SKM-1 treated with dmso at 0.1 percent for 144 hours (cell line): Measurements from ENCODE around the gene ISY1.
"Not testable (repeated sequence)": the region's sequence is repeated elsewhere in the genome, so short reads cannot be mapped to it uniquely, and the experiment has no call there.

Experiments
- DNase-seq: peaks from one replicate; lab custom pipeline; 2025; ENCODE audit not compliant: unreplicated experiment; lab: John Stamatoyannopoulos, UW

The ISY1 gene

DNA sequence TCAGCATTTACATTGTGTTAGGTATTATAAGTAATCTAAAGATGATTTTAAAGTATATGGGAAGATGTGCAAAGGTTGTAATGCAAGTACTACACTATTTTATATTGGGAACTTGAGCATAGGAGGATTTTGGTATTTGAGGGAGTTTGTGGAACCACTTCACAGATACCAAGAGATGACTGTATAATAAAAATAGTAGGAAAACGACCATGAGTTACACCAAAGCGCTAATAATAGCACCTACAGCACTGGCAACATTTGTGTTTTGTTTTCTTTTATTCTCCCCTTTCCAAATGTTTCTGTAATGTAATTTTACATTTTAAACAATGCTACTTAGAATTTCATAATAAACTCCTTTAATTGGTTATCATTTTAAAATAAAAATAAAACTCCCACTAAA is 12.3 kb upstream of the ISY1 start:
- DNase-seq, result no peak

DNA sequence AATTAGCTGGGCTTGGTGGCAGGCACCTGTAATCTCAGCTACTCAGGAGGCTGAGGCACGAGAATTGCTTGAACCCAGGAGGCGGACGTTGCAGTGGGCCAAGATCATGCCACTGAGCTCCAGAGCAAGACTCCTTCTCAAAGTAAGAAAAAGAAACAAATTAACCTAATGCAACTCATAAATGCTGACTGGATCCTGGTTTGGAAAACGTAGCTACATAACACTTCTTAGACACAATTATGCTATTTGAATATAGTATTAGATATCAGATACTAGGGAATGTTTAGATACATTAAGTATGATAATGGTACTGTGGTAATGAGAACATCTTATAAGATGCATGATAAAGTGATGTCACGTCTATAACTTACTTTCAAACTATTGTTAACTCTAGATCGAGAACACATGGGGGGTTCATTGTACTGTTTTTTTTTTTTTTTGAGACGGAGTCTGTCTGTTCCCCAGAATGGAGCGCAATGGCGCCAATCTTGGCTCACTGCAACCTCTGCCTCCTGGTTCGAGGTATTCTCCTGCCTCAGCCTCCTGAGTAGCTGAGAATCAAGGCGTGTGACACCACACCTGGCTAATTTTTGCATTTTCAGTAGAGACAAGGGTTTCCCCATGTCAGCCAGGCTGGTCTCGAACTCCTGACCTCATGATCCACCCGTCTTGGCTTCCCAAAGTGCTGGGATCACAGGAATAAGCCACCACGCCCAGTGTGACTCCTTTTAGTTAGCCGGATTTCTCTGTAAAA is 5.9 kb upstream of the ISY1 start:
- DNase-seq, result no peak

DNA sequence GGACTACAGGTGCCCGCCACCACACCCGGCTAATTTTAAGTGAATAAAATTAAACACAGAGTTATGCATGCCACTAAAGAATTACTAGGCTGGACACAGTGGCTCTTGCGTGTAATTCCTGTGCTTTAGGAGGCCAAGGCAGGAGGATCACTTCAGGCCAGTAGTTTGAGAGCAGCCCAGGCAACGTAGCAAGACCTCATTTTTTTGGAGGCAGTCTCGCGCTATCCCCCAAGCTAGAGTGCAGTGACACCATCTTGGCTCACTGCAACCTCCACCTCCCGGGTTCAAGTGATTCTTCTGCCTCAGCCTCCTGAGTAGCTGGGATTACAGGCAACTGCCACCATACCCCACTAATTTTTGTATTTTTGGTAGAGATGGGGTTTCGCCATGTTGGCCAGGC is 4.7 kb upstream of the ISY1 start:
- DNase-seq, result not testable (repeated sequence)

DNA sequence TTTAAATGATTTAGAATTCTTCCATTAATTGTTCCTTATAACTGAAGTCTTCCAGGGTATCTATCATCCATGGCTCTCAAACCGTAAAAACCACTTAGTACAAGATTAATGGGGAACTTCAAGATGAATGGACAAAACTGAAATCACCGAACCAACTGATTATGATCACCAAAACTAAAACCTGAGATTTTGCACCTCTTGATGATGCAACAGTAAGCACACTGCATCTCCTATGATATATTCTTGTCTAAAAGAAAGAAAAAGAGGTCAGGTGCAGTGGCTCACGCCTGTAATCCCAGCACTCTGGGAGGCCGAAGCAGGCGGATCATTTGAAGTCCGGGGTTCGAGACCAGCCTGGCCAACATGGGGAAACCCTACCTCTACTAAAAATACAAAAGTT is 3.6 kb upstream of the ISY1 start:
- no peak for DNase-seq

DNA sequence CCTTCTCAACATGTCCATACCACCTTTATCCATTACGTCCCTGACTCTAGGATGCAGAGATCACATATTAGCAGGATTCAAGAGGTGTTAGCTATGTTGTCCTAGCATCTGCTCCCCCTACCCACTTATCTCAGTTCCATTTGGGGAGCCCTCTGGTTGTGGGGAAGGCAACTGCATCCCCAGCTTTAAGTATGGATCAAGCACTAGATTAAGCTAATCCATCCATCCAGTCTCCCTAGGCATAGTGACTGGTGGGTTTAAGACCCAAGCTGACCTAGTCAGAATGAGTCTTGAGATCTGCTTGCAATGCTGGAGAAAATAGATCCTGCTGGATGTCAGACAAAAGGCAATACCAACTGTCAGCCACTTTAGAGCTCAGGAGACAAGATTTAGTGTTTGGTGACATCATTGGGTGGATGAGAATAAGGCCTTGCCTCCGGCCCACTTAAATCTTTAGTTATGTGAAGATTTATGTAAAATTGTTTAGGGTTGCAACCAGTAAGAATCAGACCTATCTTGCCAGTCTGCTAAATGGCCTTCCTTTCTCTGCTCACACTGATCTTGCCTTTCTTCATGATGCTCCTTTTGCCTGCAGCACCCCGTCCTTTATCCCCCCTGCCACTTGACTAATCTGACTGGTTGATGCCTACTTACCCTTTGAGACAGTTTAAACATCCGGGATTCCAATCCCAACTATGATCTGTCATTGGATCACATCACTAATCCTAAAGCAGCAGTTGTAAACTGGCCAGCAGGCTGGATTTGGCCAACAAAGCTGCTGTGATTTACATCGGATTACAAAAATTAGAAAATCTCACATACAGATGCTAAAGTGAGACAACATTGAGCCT is 2.1 kb upstream of the ISY1 start:
- DNase-seq, result no peak

DNA sequence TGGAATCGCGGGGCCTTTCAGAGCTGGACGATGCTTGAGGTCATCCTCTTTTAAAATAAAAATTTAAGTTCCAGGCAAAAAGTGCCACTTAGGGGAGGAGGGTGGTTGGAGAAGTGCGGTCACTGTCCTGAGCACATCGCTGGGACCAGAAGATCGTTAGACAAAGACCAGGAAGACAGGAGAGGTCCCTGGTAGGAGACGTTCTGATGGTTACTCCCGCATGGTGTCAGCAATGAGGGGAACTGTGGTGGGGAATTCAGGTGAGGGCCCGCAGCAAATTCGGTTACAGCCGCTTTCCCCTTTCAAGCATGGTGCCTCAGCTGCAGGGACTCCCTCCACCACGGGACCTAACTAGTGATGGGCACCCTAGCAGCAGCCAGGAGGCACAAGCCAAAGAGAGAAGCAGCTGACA is 1.0 kb upstream of the ISY1 start:
- no peak for DNase-seq

DNA sequence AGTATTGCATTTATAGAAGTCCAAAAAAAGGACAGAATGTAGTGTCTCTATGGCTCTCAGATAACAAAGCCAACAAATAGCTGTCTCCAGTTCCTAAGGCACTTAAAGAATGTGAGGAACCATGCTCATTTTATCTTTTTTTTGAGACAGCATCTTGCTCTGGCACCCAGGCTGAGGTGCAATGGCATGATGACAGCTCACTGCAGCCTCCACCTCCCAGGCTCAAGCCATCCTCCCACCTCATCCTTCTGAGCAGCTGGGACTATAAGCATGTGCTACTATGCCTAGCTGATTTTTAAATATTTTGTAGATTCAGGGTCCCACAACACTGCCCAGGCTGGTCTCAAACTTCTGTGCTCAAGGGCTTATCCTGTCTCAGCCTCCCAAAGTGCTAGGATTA is 16.1 kb downstream of the ISY1 start:
- DNase-seq, result no peak

DNA sequence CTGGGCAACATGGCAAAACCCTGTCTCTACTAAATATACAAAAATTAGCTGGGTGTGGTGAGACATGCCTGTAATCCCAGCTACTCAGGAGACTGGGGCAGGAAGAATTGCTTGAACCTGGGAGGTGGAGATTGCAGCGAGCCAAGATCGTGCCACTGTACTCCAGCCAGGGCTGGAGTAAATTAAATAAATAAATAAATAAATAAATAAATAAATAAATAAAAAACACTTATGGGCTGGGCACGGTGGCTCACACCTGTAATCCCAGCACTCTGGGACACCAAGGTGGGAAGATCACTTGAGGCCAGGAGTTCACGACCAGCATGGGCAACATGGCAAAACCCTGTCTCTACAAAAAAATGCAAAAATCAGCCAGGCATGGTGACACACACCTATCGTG is 19.9 kb downstream of the ISY1 start:
- not testable (repeated sequence) for DNase-seq

DNA sequence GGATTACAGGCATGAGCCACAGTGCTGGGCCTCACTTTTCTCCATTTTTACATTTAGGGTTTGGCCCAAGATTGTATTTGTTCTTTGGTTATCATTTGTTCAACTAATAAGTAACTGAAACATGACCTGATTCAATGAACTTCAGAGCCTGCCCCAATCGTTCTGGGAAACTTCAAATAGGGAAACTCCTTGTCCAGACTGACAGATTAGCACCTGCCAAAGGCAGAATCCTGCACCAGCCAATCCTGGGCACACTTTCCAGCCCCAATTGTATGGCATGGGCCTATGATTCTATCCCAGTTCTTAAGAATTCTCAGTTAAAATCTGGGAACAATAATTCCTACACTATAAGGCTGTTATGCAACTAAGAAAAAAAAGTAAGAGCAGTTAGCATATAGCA is 21.0 kb downstream of the ISY1 start:
- no peak for DNase-seq

DNA sequence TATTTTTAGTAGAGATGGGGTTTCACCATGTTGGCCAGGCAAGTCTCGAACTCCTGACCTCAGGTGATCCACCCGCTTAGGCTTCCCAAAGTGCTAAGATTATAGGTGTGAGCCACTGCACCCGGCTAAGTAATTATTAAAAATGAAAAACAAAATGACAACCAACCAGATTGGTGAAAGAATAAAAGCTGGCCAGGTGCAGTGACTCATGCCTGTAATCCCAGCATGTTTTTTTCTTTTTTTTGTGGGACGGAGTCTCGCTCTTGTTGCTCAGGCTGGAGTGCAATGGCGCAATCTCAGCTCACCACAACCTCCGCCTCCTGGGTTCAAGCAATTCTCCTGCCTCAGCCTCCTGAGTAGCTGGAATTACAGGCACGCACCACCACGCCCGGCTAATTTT is 24.6 kb downstream of the ISY1 start:
- not testable (repeated sequence) for DNase-seq

DNA sequence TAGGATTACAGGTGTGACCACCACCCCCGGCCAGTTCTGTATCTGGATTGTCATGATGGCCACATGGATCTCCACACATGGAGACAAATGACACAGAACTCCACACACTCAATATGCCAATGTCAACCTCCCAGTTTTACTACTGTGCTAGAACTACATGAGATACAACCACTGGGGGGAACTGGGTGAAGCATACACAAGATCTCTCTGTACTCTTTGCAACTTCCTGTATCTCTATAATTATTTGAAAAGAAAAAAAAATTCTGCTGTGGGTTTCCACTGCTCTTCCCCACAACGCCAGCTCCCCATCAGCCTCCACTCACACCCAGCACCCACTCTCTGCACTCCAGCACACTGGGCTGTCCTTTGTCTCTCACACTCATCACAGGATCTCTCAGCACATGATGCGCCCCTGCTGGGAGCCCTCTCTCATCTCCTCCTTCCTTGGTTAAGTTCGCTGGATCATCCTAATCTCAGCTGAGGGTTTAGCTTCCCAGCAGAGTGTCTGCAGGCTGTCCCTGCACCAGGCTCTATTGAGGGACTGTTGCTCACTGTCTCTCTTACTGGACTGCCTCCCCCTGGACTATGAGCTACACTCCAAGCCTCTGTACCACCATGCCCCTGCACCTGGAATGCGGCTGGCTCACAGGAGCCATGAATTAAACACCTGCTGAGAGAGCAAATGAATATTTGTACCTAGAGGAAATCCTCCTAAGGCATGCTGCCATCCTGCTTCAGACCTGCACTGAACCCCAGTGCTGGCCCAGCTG is 28.6 kb downstream of the ISY1 start:
- DNase-seq, result no peak

DNA sequence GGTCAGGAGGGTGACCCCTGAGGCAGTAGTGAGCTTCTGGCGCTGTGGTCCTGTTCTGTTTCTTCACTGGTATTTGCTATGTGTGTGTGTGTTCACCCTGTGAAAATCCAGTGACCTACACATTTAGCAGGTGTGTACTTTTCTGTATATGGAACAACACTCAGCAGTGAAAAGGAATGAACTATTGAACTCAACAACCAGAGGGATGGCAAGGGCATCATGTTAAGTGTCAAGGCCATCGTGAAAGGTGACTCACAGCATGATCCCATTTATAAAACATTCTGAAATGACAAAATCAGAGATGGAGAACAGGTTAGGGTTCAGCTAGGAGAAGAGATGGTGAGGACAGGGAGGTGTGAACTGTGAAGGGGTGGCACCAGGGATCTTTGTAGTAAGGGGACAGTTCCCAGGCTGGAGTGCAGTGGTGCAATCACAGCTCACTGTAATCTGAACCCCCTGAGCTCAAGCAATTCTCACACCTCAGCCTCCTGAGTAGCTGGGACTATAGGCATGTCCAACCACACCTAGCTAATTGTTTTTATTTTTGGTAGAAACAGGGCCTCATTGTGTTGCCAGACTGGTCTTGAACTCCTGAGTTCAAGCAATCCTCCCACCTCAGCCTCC is 29.3 kb downstream of the ISY1 start:
- DNase-seq, result peak; percentile 26

DNA sequence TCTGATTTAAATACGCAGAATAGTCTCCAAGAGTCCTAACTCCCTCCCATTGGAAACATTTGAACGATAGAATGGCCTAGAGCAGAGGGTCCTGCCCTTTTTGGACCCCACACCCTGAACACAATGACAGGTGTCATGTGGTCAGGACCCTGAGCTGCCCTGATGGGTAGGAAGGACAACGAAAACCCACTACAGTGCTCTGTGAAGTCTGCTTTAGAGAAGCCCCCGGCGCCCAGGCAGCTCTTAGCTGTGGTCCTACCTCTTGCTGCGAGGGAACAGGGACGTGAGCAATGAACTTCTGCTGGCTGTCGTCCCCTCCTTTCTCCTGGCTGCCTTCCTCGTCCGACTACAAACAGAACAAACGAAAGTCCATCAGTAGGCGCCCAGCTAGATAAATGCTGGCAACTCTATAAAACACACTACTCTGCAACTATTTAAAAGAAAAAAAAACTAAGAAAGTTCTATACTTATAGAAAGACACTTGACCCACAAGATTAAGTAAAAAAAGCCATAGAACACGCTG is 30.5 kb downstream of the ISY1 start:
- DNase-seq, result no peak

DNA sequence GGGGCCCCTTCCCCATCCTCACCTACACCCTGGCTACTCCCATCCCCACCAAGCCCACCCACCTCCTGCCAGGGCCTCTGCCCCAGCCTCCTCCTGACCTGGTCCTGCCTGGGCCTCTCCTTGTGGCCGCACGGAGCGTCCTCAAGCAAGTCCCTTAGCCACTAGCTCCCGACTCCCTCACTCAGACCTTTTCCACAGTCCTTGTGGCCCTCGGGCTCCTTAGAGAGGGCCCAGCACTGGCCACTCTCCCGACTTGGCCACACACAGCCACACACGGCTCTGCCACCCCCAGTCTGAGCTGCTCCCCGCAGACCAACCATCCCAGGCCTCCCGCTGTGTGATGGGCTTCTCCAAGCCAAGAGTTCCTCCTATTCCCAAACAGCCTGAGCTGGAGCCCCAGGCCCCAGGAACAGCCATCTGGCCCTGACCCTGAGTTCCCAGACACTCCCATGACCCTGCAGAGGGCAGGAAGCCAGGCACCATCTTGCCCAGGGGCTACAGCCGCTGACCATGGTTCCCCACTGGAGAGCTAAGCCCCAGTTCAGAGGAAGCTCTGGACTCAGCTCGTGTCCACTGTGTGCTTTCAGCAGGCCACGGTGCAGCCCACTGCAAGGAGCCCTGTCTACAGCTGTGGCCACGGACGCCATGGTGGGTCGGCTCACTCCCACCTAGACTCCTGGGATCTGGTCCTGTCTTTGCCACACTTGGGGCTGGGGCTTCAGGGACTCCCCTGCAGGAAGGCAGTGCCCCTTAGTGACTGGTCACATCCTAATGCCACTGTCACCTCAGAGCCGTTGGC is 32.3 kb downstream of the ISY1 start:
- DNase-seq, result no peak

DNA sequence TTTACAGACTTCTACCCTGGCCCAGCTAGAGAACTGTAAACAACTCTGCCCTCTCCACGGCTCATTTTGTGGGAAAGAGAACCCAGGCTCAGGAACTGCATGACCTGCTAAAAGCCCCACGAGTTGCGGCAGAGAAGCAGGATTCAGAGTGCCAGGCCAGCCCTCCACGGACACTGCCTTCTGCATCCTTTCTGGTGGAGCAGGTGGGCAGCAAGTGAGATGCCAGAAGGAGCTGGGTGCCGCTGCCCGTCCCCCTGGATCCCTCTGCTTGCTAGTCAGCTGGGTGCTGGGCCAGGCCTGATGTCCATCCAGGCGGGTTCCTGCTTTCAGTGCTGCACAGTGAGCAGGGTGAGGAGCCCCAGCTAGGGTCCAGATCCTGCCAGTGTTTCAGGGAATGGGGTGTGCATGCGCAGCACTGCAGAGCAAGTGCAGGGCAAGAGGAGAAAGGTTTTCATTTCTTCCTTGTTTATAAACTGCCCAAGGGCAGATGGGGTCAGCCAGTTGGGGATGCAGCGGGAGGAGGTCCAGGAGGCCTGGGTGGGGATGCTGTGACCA is 34.1 kb downstream of the ISY1 start:
- no peak for DNase-seq

DNA sequence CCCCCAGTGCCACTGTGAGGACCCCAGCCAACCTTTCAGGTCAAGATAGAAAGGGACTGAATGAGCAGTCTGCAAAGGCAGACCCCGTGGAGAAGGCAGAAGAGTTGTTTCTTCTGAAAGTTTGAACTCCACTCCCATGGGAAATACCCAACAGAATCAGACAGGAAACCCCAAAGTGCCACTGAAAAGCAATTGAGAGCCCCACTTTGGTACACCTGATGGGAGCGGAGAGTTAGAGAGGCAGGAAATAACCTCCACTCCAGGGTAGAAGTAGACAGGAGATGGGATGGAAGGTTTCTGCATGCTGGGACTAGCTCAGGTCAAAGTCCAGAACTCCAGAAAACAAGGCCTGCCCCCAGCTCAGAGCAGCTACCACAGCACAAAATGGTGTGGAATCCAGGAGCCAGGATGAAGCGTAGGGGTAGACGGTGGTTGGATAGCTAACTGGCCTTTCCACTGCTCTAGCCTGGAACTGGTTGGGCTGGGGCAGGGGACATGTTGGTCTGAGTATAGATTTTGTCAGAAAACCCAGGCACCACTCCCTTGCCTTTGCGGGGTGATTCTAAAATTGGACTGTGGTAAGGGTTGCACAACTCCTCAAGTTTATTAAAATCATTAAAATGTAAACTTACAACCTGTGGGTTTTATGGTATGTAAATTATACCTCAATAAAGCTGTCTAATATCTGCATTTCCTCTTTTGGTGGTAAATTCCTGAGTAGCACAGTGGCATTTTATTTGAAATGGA is 37.4 kb downstream of the ISY1 start:
- peak; percentile 44 for DNase-seq

DNA sequence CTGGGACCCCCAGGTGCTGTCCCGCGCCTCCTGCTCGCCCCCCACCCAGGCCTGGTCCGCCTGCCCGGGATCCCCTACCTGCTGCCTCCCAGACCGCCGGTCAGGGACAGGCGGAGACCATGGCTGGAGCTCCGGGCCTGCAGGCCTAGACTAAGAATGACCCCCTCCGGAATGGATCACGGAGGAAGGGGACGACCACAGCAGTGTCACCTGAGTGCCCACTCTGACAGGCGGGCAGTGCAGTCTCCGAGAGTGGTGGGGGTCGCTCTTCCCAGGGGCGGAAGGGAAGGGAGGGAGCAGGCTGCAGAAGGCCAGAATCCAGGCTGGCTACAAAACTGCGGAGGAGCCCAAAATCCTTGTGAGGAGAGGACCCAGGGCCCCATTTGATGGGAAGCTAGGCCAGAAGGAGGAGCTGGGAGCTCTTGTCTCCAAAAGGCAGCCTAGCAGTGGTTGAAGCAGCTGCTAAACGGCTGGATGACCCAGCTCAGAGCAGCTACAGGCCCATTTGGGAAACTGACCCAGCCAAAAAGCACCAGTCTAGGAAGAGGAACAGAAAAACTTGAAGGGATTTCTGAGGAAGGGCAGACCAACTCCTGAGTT is 38.4 kb downstream of the ISY1 start:
- no peak for DNase-seq

DNA sequence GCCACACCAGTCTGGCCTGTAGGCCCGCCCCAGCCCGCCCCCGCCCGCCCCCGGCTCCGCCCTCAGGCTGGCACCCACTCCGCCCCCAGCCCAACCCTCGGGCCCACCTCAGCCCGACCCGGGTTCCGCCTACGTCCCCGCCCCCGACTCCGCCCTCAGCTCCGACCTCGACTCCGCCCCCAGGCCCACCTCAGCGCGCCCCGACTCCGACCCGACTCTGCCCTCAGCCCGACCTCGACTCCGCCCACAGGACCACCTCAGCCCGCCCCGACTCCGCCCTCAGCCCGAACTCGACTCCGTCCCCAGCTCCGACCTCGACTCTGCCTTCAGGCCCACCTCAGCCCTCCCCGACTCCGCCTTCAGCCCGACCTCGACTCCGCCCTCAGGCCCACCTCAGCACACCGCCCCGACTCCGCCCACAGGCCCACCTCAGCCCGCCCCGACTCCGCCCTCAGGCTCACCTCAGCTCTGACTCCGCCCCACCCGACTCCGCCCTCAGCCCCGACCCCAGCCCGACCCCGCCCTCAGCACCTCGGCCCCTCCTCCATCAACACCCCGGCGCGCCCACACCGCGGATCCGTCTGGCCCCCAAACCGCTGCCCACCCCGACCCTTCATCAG is 39.0 kb downstream of the ISY1 start, which contains the start of gene RAB43:
RAB43 (minus strand) TSS at position 13 of the 620 bp plus-strand sequence. CDS start 315 bp downstream, outside the sequence.
- DNase-seq, result peak; percentile 59
